HCT116 (cell line): ENCODE measurements around the gene PACS2. TPM values are rescaled to one million over a fixed set of nuclear protein-coding genes. Genes with fewer than 3 reads are reported as not detected.

ENCODE experiments used
- ATAC-seq: fragments of 200-7000 bp; cut with Tn5 transposase; 2 replicates; pipeline ENCODE4 v1.9.1; 2020; ENCODE audit warnings: mild to moderate bottlenecking, moderate library complexity
- BruUV-seq: library from RNA; stranded (reverse); fragments of 400-500 nt; replicated peaks from 2 replicates; lab custom pipeline; 2021; lab: Mats Ljungman, UMichigan
- CTCF ChIA-PET: fragments of 300-600 bp; sonication (Branson Sonifier 250); formaldehyde crosslinking; loops from one replicate; lab custom pipeline; 2021; ENCODE audit warnings: antibody characterized with exemption; lab: Charles Lee
- POLR2A ChIA-PET: fragments of 300-600, 350-600 bp; sonication (Branson Sonifier 250); formaldehyde crosslinking; loops from one replicate; lab custom pipeline; 2021; ENCODE audit warnings: antibody characterized with exemption; lab: Charles Lee
- RAD21 ChIA-PET, 2 experiments: fragments of 300-600 bp; sonication (Branson Sonifier 250); formaldehyde crosslinking; loops; one replicate each; lab custom pipeline; 2023; ENCODE audit warnings: low total read pairs in 2 of 2; ENCODE audit not compliant: uncharacterized antibody in 2 of 2, unreplicated experiment in 2 of 2, low non-redundant PET in 1 of 2; lab: Charles Lee
- DNase-seq: peaks from one replicate; pipeline ENCODE4 v3.0.0-alpha.2; 2010; ENCODE audit warnings: low read depth, low spot score
- H2AFZ ChIP-seq: fragments of 200-600 bp; shearing (Covaris generic), sonication (generic); 2 replicates; pipeline ENCODE4 v1.6.1; 2017; ENCODE audit warnings: low read depth, mixed run types, mixed read lengths, antibody characterized with exemption, low read length; ENCODE audit not compliant: poor library complexity, severe bottlenecking
- H3K27ac ChIP-seq: 2 replicates; pipeline ENCODE4 v1.5.1; 2012; ENCODE audit warnings: low read depth, low read length
- H3K27me3 ChIP-seq: fragments of 200-600 bp; sonication (generic); 2 replicates; pipeline ENCODE4 v1.6.1; 2016; ENCODE audit warnings: mixed run types, low read length, mixed read lengths; ENCODE audit not compliant: insufficient read depth
- H3K36me3 ChIP-seq, 2 experiments: fragments of 200-500 bp in 1 of 2; fragments of 200-600 bp in 1 of 2; sonication (Bioruptor generic) in 1 of 2; sonication (generic) in 1 of 2; 2 replicates each; pipeline versions ENCODE4 v1.5.1 to v1.6.1; 2014 to 2016; ENCODE audit warnings: low read length in 2 of 2, inconsistent platforms in 1 of 2, mixed read lengths in 1 of 2, mixed run types in 1 of 2; ENCODE audit not compliant: insufficient read depth in 2 of 2, control insufficient read depth in 1 of 2
- H3K4me1 ChIP-seq, 2 experiments: fragments of 200-600 bp in 1 of 2; sonication (generic) in 1 of 2; 2 replicates each; pipeline versions ENCODE4 v1.5.1 to v1.6.1; 2012 to 2017; ENCODE audit warnings: low read length in 2 of 2, inconsistent platforms in 1 of 2, mild to moderate bottlenecking in 1 of 2, mixed read lengths in 1 of 2, mixed run types in 1 of 2, moderate library complexity in 1 of 2; ENCODE audit not compliant: insufficient read depth in 2 of 2, control insufficient read depth in 1 of 2
- H3K4me2 ChIP-seq: fragments of 200-600 bp; sonication (generic); 2 replicates; pipeline ENCODE4 v1.6.1; 2017; ENCODE audit warnings: mixed run types, low read length, mixed read lengths
- H3K4me3 ChIP-seq, 2 experiments: fragments of 200-600 bp in 1 of 2; sonication (generic) in 1 of 2; replicated peaks in 1 of 2; 2 replicates each; pipeline ENCODE4 v1.5.1; 2011 to 2016; ENCODE audit warnings: low read length in 2 of 2, control low read depth in 1 of 2, low read depth in 1 of 2, mild to moderate bottlenecking in 1 of 2, mixed read lengths in 1 of 2, mixed run types in 1 of 2
- H3K79me2 ChIP-seq: fragments of 200-600 bp; sonication (generic); 2 replicates; pipeline ENCODE4 v1.6.1; 2017; ENCODE audit warnings: mild to moderate bottlenecking, mixed run types, low read length, moderate library complexity, mixed read lengths; ENCODE audit not compliant: insufficient read depth
- H3K9ac ChIP-seq: fragments of 200-600 bp; sonication (generic); 2 replicates; pipeline ENCODE4 v1.6.1; 2016; ENCODE audit warnings: low read length, mixed read lengths
- H3K9me2 ChIP-seq: fragments of 200-600 bp; sonication (generic), shearing (Covaris generic); 2 replicates; pipeline ENCODE4 v1.6.1; 2017; ENCODE audit warnings: mixed run types, mild to moderate bottlenecking, moderate library complexity; ENCODE audit not compliant: insufficient read depth
- H3K9me3 ChIP-seq, 2 experiments: fragments of 200-500 bp in 1 of 2; fragments of 200-600 bp in 1 of 2; sonication (Bioruptor generic) in 1 of 2; sonication (generic) in 1 of 2; 2 replicates each; pipeline ENCODE4 v1.6.1; 2014 to 2017; ENCODE audit warnings: low read length in 2 of 2, mixed read lengths in 2 of 2, inconsistent platforms in 1 of 2, low read depth in 1 of 2, mild to moderate bottlenecking in 1 of 2, mixed run types in 1 of 2, moderate library complexity in 1 of 2; ENCODE audit not compliant: control insufficient read depth in 1 of 2, insufficient read depth in 1 of 2
- H4K20me1 ChIP-seq: fragments of 200-600 bp; sonication (generic), shearing (Covaris generic); 2 replicates; pipeline ENCODE4 v1.6.1; 2017; ENCODE audit warnings: mixed run types, mild to moderate bottlenecking, moderate library complexity; ENCODE audit not compliant: insufficient read depth
- ATF3 ChIP-seq: IDR thresholded peaks from 2 replicates; pipeline ENCODE4 v1.6.1; 2012
- CBX3 ChIP-seq: IDR thresholded peaks from 2 replicates; pipeline ENCODE4 v1.6.1; 2012; ENCODE audit warnings: low read depth
- CEBPB ChIP-seq: IDR thresholded peaks from 2 replicates; pipeline ENCODE4 v1.6.1; 2012; ENCODE audit warnings: low read depth
- CTCF ChIP-seq, 3 experiments: fragments of 200-600 bp in 1 of 3; sonication (generic) in 1 of 3; IDR thresholded peaks in 2 of 3; conservative IDR thresholded peaks in 1 of 3; 2 replicates each; pipeline ENCODE4 v1.5.1; 2012 to 2017; ENCODE audit warnings: low read depth in 2 of 3, low read length in 2 of 3, antibody characterized with exemption in 1 of 3, borderline replicate concordance in 1 of 3, control low read depth in 1 of 3, mild to moderate bottlenecking in 1 of 3, mixed read lengths in 1 of 3, mixed run types in 1 of 3, moderate library complexity in 1 of 3; ENCODE audit not compliant: insufficient read depth in 1 of 3
- EZH2 ChIP-seq: fragments of 200-600 bp; sonication (generic); IDR thresholded peaks from 2 replicates; pipeline ENCODE4 v1.6.1; 2017; ENCODE audit warnings: antibody characterized with exemption, mixed run types
- FOSL1 ChIP-seq: IDR thresholded peaks from 2 replicates; pipeline ENCODE4 v1.6.1; 2012; ENCODE audit warnings: low read depth
- JUND ChIP-seq: IDR thresholded peaks from 2 replicates; pipeline ENCODE4 v1.6.1; 2012
- SIN3A ChIP-seq: IDR thresholded peaks from 2 replicates; pipeline ENCODE4 v1.6.1; 2012; ENCODE audit warnings: low read depth
- SP1 ChIP-seq: IDR thresholded peaks from 2 replicates; pipeline ENCODE4 v1.6.1; 2012; ENCODE audit warnings: low read depth
- SRF ChIP-seq: IDR thresholded peaks from 2 replicates; pipeline ENCODE4 v1.6.1; 2012; ENCODE audit warnings: low read depth
- TCF7L2 ChIP-seq: IDR thresholded peaks from 2 replicates; pipeline ENCODE4 v1.7.0; 2011; ENCODE audit warnings: borderline replicate concordance, inconsistent platforms; ENCODE audit not compliant: insufficient read depth, insufficient read length; ENCODE audit errors: extremely low read depth
- YY1 ChIP-seq: IDR thresholded peaks from 2 replicates; pipeline ENCODE4 v1.6.1; 2011; ENCODE audit warnings: low read length, low read depth, moderate library complexity, mild to moderate bottlenecking; ENCODE audit not compliant: insufficient replicate concordance; ENCODE audit errors: extremely low read depth
- ZBTB33 ChIP-seq: IDR thresholded peaks from 2 replicates; pipeline ENCODE4 v1.6.1; 2011; ENCODE audit warnings: mild to moderate bottlenecking, low read length, moderate library complexity; ENCODE audit not compliant: insufficient replicate concordance; ENCODE audit errors: extremely low read depth
- ZNF274 ChIP-seq: fragments of 200-500 bp; sonication (Bioruptor generic); IDR thresholded peaks from 2 replicates; pipeline ENCODE4 v1.6.1; 2014; ENCODE audit warnings: mild to moderate bottlenecking, low read depth, low read length, inconsistent platforms
- intact Hi-C: fragments of 100-400 bp; cut with micrococcal nuclease; formaldehyde crosslinking; loops from 2 replicates; pipeline ENCODE4 v1.10.0; 2022
- total RNA-seq: library from RNA; stranded (reverse); gene quantifications from one replicate; pipeline ENCODE4 v1.2.1, GENCODE V29; 2021; ENCODE audit not compliant: unreplicated experiment

The PACS2 gene
- total RNA-seq, 1 experiment from 2014 or later, result 75.5 TPM

GRCh38 chr14:105340821-105341733 is 26.5 kb downstream of the PACS2 start:
- H3K4me2 ChIP-seq, result no peak overlapping the region
- no peak for TF ChIP-seq SP1
- no peak for TF ChIP-seq TCF7L2
- no peak for TF ChIP-seq FOSL1
- no peak for TF ChIP-seq ZNF274
- no peak for TF ChIP-seq SRF
- TF ChIP-seq CBX3, result no peak
- TF ChIP-seq YY1, result no peak
- TF ChIP-seq EZH2, result no peak
- TF ChIP-seq SIN3A, result no peak
- H3K9me2 ChIP-seq, result no peaks in the 10 kb centered on the region
- H3K27ac ChIP-seq, result no peak overlapping the region
- H4K20me1 ChIP-seq, result no peaks in the 10 kb centered on the region
- no peak overlapping the region for H3K4me3 ChIP-seq
- no peaks in the 10 kb centered on the region for H3K36me3 ChIP-seq
- H3K9ac ChIP-seq, result no peak overlapping the region
- RAD21 ChIA-PET, result no interaction called here
- no peak overlapping the region for H2AFZ ChIP-seq
- H3K79me2 ChIP-seq, result peaks cover 6% of the 10 kb centered on the region; the same call in 1 of the 2 replicates
- intact Hi-C loops, result no loop called here
- H3K27me3 ChIP-seq, result no peaks in the 10 kb centered on the region
- no peaks in the 10 kb centered on the region for H3K4me1 ChIP-seq
- POLR2A ChIA-PET, result no interaction called here
- DNase-seq (no peak), ATAC-seq (no peak)
- H3K9me3 ChIP-seq, result no peaks in the 10 kb centered on the region
- CTCF ChIA-PET, result no interaction called here
- no TSS peak for BruUV-seq

- H3K4me1 ChIP-seq, result peaks cover 1 to 6% of the 10 kb centered on the region in 2 experiments; a peak in 1 of 4 replicates
- H3K9me3 ChIP-seq, result no peaks in the 10 kb centered on the region
- H3K9me2 ChIP-seq, result no peaks in the 10 kb centered on the region
- ATAC-seq (no peak), DNase-seq (no peak)
- intact Hi-C loops, result no loop called here
- H3K4me3 ChIP-seq, result no peak overlapping the region
- ChIA-PET RAD21 (no interaction called here), POLR2A (no interaction called here), CTCF (interaction anchor here (1.5 kb wide), 1 partner anchor 9 kb away, joined by 6 read pairs; no protein-coding TSS in a partner anchor)
- no peaks in the 10 kb centered on the region for H3K27me3 ChIP-seq
- no peak overlapping the region for H3K4me2 ChIP-seq
- 0 out of 2 replicates have a peak, but pooled peaks cover 6% of the 10 kb centered on the region for H3K79me2 ChIP-seq
- no peak overlapping the region for H3K9ac ChIP-seq
- no peak overlapping the region for H3K27ac ChIP-seq
- no peaks in the 10 kb centered on the region for H4K20me1 ChIP-seq
- BruUV-seq, result no TSS peak
- H3K36me3 ChIP-seq, result no peaks in the 10 kb centered on the region
- H2AFZ ChIP-seq, result no peak overlapping the region
- no peak for TF ChIP-seq FOSL1
- TF ChIP-seq CBX3, result no peak
- TF ChIP-seq TCF7L2, result no peak
- no peak for TF ChIP-seq ZBTB33
- no peak for TF ChIP-seq ZNF274
- no peak for TF ChIP-seq EZH2
- no peak for TF ChIP-seq YY1
- no peak for TF ChIP-seq CTCF (IDR thresholded peaks at IDR 0.05 in 2 of 3, conservative IDR thresholded peaks at IDR 0.05 in 1 of 3; ENCODE audit: borderline replicate concordance in 1 of 3, insufficient read depth in 1 of 3, low read depth in 2 of 3, low read length in 2 of 3)
- no peak for TF ChIP-seq JUND
- no peak for TF ChIP-seq ATF3
- TF ChIP-seq CEBPB, result no peak
- no peak for TF ChIP-seq SP1
Observed at GRCh38 chr14:105343194-105343593, 28.6 kb downstream of the PACS2 start.
